Measurements from ENCODE around the gene LRRN4. TPM values are rescaled to one million over a fixed set of nuclear protein-coding genes. Genes with fewer than 3 reads are reported as not detected.

The LRRN4 gene
- total RNA-seq, 1 donor from 2014 or later, result not detected

DNA sequence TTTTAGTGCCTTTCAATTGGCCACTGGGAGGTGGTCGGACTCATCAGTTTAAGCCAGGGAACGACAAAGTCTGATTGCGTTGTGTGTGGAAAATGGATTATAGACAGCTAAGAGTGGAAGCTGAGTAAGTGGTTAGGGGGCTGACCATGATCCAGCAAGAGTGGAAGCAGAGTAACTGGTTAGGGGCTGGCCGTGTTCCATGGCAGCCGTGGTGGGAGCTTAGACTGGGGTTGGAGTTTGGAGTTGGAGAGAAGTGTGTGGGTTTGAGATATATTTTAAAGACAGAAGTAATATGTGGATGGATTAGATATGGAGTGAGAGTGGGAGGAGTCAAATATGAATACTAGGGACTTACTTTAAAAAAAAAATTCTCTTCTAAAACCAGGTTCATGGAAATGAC is 41.7 kb downstream of the LRRN4 start:
- Mint-ChIP-seq H3K36me3 (ENCODE audit: low read depth) (peaks cover 20% of the 10 kb centered on the region), H3K27ac (ENCODE audit: unreplicated experiment) (no peak overlapping the region)
- no peak for DNase-seq (ENCODE audit: low read depth, low spot score)

DNA sequence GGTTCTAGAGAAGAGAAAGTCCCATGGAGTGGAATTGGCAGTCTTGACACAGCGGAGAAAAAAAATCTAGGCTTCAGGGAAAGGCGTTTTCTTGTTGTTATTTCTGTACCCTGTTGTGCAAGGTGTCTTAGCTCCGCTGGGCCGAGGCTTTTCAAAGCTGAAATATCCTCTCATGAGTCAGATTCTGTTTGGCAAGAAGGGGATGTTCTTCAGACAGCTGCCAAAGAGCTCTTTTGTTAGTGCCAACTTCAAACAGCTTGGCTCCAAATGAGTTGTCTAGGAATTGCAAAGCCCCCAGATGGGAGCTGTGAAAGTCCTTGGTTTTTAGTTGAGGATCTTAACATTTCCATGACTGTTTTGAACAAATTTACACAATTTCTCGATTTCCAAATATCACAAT is 45.6 kb downstream of the LRRN4 start:
- no peaks in the 10 kb centered on the region for H3K9me3 Mint-ChIP-seq
- H3K4me3 Mint-ChIP-seq, result peak overlapping the region; percentile 97
- DNase-seq (ENCODE audit: low read depth, low spot score), result no peak
- peaks cover 36% of the 10 kb centered on the region for H3K4me1 Mint-ChIP-seq
- TF ChIP-seq, protein P1, sequence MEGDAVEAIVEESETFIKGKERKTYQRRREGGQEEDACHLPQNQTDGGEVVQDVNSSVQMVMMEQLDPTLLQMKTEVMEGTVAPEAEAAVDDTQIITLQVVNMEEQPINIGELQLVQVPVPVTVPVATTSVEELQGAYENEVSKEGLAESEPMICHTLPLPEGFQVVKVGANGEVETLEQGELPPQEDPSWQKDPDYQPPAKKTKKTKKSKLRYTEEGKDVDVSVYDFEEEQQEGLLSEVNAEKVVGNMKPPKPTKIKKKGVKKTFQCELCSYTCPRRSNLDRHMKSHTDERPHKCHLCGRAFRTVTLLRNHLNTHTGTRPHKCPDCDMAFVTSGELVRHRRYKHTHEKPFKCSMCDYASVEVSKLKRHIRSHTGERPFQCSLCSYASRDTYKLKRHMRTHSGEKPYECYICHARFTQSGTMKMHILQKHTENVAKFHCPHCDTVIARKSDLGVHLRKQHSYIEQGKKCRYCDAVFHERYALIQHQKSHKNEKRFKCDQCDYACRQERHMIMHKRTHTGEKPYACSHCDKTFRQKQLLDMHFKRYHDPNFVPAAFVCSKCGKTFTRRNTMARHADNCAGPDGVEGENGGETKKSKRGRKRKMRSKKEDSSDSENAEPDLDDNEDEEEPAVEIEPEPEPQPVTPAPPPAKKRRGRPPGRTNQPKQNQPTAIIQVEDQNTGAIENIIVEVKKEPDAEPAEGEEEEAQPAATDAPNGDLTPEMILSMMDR (conservative IDR thresholded peaks at IDR 0.05), result no peak
- peaks cover 9% of the 10 kb centered on the region for H3K36me3 Mint-ChIP-seq (ENCODE audit: low read depth)
- no peaks in the 10 kb centered on the region for H3K27me3 Mint-ChIP-seq (ENCODE audit: low read depth)
- H3K27ac Mint-ChIP-seq (ENCODE audit: unreplicated experiment), result no peak overlapping the region

More for the DNA sequence above, 41.7 kb downstream of the LRRN4 start:
- TF ChIP-seq, protein P1 (conservative IDR thresholded peaks at IDR 0.05), result no peak
- no peaks in the 10 kb centered on the region for H3K27me3 Mint-ChIP-seq (ENCODE audit: low read depth)
- peaks cover 17% of the 10 kb centered on the region for H3K4me1 Mint-ChIP-seq
- no peaks in the 10 kb centered on the region for H3K9me3 Mint-ChIP-seq
- H3K4me3 Mint-ChIP-seq, result no peak overlapping the region

DNA sequence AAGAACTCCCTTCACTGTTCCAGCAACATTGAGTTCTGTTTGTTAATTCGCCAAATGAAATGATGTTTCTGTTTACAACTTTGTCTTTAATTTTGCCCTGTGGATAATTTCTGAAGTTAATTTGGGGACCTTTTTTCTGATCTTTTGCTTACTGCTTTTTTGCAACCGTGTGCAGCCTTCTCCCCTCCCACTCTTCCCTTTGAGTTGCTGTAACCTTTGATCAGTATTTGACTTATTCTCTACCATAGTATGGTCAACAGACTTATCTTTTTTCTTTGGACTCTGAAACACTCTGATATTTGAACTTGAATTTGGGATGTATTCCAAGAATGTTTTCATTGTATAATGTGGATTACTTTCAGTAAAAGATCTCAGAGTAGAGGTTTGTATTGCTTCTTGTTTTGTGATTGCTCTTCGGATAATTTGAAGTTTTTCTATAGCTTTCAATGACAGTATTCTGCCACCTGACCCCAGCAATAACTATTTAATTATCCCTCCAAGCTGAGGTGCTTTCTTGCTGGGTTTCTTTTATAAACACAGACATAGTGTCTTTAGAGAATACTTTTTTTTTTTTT is 46.2 kb downstream of the LRRN4 start:
- TF ChIP-seq, protein P1 (conservative IDR thresholded peaks at IDR 0.05), result no peak

DNA sequence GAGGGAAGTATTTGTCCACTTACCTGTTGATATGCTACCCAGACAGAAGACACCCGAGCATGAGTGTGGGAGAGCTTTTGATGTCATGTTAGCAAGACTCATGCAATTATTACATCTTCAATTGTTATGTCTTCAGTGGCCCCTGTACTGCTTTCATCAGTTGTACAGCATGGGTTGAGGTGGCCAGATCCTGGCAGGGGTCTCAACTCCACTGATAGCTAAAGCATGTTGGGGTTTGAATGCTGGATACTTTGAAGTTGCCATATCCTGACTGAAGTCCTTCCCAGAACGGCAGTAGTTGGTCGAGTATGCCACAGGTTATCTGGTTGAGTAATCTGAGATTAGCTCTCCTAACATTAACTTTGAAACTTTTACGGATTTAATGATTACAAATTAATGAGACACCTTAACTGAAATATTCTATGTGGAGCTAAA is 46.7 kb downstream of the LRRN4 start:
- DNase-seq (ENCODE audit: low read depth, low spot score), result no peak
- H3K9me3 Mint-ChIP-seq, result no peaks in the 10 kb centered on the region
- H3K36me3 Mint-ChIP-seq (ENCODE audit: low read depth), result peaks cover 4% of the 10 kb centered on the region
- peak overlapping the region; percentile 97 for H3K4me3 Mint-ChIP-seq
- H3K27ac Mint-ChIP-seq (ENCODE audit: unreplicated experiment), result no peak overlapping the region
- H3K4me1 Mint-ChIP-seq, result peaks cover 36% of the 10 kb centered on the region
- TF ChIP-seq, protein P1 (conservative IDR thresholded peaks at IDR 0.05), result no peak
- H3K27me3 Mint-ChIP-seq (ENCODE audit: low read depth), result no peaks in the 10 kb centered on the region

More for the DNA sequence above, 46.2 kb downstream of the LRRN4 start:
- no peak for DNase-seq (ENCODE audit: low read depth, low spot score)
- H3K4me3 Mint-ChIP-seq, result peak overlapping the region; percentile 97
- no peaks in the 10 kb centered on the region for H3K27me3 Mint-ChIP-seq (ENCODE audit: low read depth)
- H3K9me3 Mint-ChIP-seq, result no peaks in the 10 kb centered on the region
- peaks cover 36% of the 10 kb centered on the region for H3K4me1 Mint-ChIP-seq
- peaks cover 8% of the 10 kb centered on the region for H3K36me3 Mint-ChIP-seq (ENCODE audit: low read depth)
- H3K27ac Mint-ChIP-seq (ENCODE audit: unreplicated experiment), result no peak overlapping the region

DNA sequence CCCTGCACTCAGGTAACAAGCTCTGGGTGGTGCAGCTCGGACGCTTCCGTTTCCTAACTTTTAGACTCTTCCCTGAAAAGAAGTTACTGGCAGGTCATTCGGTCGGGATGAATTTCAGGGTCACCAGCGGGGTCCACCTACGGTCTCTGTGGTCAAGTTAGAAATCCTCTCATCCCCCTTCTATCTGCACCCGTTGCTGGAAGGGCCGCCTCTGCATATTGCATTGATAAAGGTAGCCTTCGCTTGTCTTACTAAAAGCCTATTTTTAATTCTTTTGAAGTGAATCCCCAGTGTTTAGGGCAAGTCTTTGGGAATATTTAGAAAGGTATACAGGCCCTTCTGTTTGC is 47.3 kb downstream of the LRRN4 start:
- TF ChIP-seq, protein P1 (conservative IDR thresholded peaks at IDR 0.05), result no peak
- H3K27me3 Mint-ChIP-seq (ENCODE audit: low read depth), result no peaks in the 10 kb centered on the region
- peak overlapping the region; percentile 97 for H3K4me3 Mint-ChIP-seq
- peaks cover 2% of the 10 kb centered on the region for H3K36me3 Mint-ChIP-seq (ENCODE audit: low read depth)
- H3K4me1 Mint-ChIP-seq, result peaks cover 36% of the 10 kb centered on the region
- no peak for DNase-seq (ENCODE audit: low read depth, low spot score)
- peak overlapping the region; percentile 90 for H3K27ac Mint-ChIP-seq (ENCODE audit: unreplicated experiment)
- no peaks in the 10 kb centered on the region for H3K9me3 Mint-ChIP-seq

Data from neural crest cell (in vitro differentiated cells).